ENCODE data around the gene DCP1B. TPM values are rescaled to one million over a fixed set of nuclear protein-coding genes. Genes with fewer than 3 reads are reported as not detected.

Gene DCP1B
- total RNA-seq, 2 donors from 2014 or later: 18.3 to 35.4 TPM

DNA sequence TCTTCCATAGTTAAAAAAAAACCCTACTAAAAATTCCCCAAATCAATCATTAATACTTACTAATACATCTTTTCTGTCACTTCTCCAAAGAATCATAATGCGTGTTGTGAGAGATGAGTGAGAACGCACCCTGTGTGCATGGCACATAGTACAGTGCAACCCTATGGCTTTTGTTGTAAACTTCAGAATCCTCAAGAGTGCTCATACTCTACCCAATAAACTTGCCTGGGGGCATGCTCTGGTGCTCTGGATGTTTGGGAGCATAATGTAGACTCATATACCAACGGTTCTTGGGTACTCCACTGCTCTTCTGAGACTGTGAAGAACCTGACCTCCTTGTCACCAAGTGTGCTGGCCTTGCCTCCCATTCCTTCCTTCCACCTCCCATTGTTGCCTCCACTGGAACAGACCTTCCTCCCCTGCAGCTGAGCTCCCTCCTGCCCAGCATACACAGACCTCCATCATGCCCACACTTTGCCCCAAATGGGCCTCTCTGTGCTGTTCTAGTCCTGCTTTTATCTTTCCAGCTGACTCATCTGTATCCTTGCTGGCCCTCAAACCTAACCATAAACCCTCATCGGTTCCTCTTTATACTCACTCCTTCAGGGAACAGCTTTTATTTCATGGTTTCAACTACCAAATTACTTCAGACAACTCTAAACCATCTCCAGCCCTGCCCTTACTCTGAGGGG is 8.9 kb downstream of the DCP1B start:
- no peak overlapping the region for H3K9ac ChIP-seq (ENCODE audit: extremely low read depth, low read length, poor library complexity, severe bottlenecking)
- TF ChIP-seq, protein P1, sequence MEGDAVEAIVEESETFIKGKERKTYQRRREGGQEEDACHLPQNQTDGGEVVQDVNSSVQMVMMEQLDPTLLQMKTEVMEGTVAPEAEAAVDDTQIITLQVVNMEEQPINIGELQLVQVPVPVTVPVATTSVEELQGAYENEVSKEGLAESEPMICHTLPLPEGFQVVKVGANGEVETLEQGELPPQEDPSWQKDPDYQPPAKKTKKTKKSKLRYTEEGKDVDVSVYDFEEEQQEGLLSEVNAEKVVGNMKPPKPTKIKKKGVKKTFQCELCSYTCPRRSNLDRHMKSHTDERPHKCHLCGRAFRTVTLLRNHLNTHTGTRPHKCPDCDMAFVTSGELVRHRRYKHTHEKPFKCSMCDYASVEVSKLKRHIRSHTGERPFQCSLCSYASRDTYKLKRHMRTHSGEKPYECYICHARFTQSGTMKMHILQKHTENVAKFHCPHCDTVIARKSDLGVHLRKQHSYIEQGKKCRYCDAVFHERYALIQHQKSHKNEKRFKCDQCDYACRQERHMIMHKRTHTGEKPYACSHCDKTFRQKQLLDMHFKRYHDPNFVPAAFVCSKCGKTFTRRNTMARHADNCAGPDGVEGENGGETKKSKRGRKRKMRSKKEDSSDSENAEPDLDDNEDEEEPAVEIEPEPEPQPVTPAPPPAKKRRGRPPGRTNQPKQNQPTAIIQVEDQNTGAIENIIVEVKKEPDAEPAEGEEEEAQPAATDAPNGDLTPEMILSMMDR (conservative IDR thresholded peaks at IDR 0.05): no peak
- Mint-ChIP-seq H3K36me3 (ENCODE audit: low read depth) (peaks cover 37% of the 10 kb centered on the region), H3K4me3 (no peak overlapping the region), H3K4me1 (peaks cover 15% of the 10 kb centered on the region), H3K27me3 (ENCODE audit: insufficient read depth) (no peaks in the 10 kb centered on the region), H3K27ac (peak overlapping the region; percentile 24), H3K9me3 (no peaks in the 10 kb centered on the region)
- H3K27ac ChIP-seq (ENCODE audit: low read depth, low read length): no peak overlapping the region
- no peak for DNase-seq
- no peaks in the 10 kb centered on the region for H3K9me3 ChIP-seq (ENCODE audit: control insufficient read depth, low read length)
- H3K27me3 ChIP-seq (ENCODE audit: control insufficient read depth, insufficient read depth, low read length, poor library complexity, severe bottlenecking): no peaks in the 10 kb centered on the region
- 93 to 99% methylated on average over 4 of the region's 4 CpGs for WGBS, 2 experiments (ENCODE audit: insufficient coverage in 1 of 2, insufficient read length in 1 of 2)
- H3K4me3 ChIP-seq (ENCODE audit: low read length): no peak overlapping the region
- H3K4me1 ChIP-seq (ENCODE audit: control insufficient read depth, insufficient read depth, low read length): no peaks in the 10 kb centered on the region
- H3K36me3 ChIP-seq (ENCODE audit: control insufficient read depth, insufficient read depth, low read length): peaks cover 48% of the 10 kb centered on the region

DNA sequence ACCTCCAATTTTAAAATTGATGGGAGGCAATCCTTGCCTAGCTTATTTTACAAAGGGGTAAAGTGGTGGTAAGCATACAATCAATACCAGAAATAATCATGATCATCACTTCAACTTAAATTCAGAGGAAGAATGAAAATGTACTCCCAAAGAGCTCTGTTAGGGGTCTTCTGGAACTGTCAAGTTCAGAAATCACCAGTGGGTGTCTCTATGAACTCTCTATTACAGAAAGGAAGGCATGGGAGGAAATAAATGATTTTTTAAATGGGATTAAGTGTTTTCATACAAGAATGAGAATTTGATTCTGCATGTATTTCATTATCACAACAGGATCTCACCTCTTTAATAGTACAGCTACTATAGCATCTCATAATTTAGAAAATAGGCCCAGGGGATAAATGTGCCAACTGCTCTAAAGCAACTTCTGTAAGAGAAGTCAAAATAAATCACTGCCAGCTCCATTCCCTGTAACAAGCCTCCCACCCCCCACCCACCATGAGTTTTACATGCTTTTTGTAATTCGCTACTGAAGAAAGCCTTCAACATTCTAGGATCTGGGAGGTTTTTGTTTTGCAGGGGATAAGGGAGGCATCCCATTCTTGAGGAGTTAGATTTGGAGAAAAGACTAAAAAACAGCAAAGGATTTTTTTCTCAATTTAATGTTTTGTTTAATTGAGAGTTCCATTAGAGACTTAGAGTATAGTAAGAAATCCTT is 9.7 kb downstream of the DCP1B start:
- DNase-seq: no peak
- Histone ChIP-seq H3K27me3 (ENCODE audit: control insufficient read depth, insufficient read depth, low read length, poor library complexity, severe bottlenecking) (no peaks in the 10 kb centered on the region), H3K27ac (ENCODE audit: low read depth, low read length) (no peak overlapping the region), H3K4me3 (ENCODE audit: low read length) (no peak overlapping the region), H3K9me3 (ENCODE audit: control insufficient read depth, low read length) (no peaks in the 10 kb centered on the region), H3K4me1 (ENCODE audit: control insufficient read depth, insufficient read depth, low read length) (no peaks in the 10 kb centered on the region), H3K9ac (ENCODE audit: extremely low read depth, low read length, poor library complexity, severe bottlenecking) (no peak overlapping the region), H3K36me3 (ENCODE audit: control insufficient read depth, insufficient read depth, low read length) (peaks cover 54% of the 10 kb centered on the region)
- no peaks in the 10 kb centered on the region for H3K9me3 Mint-ChIP-seq
- H3K27me3 Mint-ChIP-seq (ENCODE audit: insufficient read depth): no peaks in the 10 kb centered on the region
- H3K4me1 Mint-ChIP-seq: peaks cover 15% of the 10 kb centered on the region
- H3K36me3 Mint-ChIP-seq (ENCODE audit: low read depth): peaks cover 41% of the 10 kb centered on the region
- TF ChIP-seq, protein P1 (conservative IDR thresholded peaks at IDR 0.05): no peak
- WGBS, 2 experiments (ENCODE audit: insufficient coverage in 1 of 2, insufficient read length in 1 of 2): 92% methylated on average over 1 of the region's 1 CpG; no CpG with 5 or more reads in 1 of the 2 experiments
- no peak overlapping the region for H3K27ac Mint-ChIP-seq
- H3K4me3 Mint-ChIP-seq: no peak overlapping the region

DNA sequence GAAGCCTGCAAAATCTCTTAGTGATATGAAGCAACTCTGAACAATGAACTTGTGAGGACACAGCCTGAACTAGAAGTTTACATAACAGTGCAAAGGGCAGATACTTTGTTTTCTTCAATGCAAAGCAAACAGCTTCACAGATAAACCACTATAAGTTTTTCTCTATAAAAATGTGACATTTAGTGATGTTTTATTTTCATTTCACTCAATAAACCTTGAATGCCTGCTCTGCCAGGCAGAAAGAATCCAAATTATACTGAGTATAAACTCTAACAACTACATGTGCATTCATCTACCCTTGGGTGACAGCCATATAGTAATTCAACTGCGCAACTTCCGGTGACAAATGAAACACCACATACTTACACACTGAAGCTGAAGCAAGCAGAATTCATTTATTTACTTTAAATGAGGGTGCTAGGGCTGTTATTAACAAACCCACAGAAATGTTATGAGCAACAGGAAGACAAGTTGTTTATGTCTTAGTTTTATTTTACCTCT is 10.3 kb downstream of the DCP1B start:
- H3K36me3 Mint-ChIP-seq (ENCODE audit: low read depth): peaks cover 44% of the 10 kb centered on the region
- no peak for DNase-seq
- no peaks in the 10 kb centered on the region for H3K27me3 Mint-ChIP-seq (ENCODE audit: insufficient read depth)
- H3K27ac ChIP-seq (ENCODE audit: low read depth, low read length): no peak overlapping the region
- no peak overlapping the region for H3K4me3 Mint-ChIP-seq
- H3K9me3 ChIP-seq (ENCODE audit: control insufficient read depth, low read length): no peaks in the 10 kb centered on the region
- 94 to 100% methylated on average over 1 to 2 of the region's 2 CpGs for whole genome bisulfite sequencing, 2 experiments (ENCODE audit: insufficient coverage in 1 of 2, insufficient read length in 1 of 2)
- no peaks in the 10 kb centered on the region for H3K27me3 ChIP-seq (ENCODE audit: control insufficient read depth, insufficient read depth, low read length, poor library complexity, severe bottlenecking)
- H3K4me1 ChIP-seq (ENCODE audit: control insufficient read depth, insufficient read depth, low read length): no peaks in the 10 kb centered on the region
- no peak overlapping the region for H3K9ac ChIP-seq (ENCODE audit: extremely low read depth, low read length, poor library complexity, severe bottlenecking)
- H3K27ac Mint-ChIP-seq: no peak overlapping the region
- peaks cover 56% of the 10 kb centered on the region for H3K36me3 ChIP-seq (ENCODE audit: control insufficient read depth, insufficient read depth, low read length)
- H3K4me3 ChIP-seq (ENCODE audit: low read length): no peak overlapping the region
- no peaks in the 10 kb centered on the region for H3K9me3 Mint-ChIP-seq
- TF ChIP-seq, protein P1 (conservative IDR thresholded peaks at IDR 0.05): no peak
- peaks cover 15% of the 10 kb centered on the region for H3K4me1 Mint-ChIP-seq

Measured in endodermal cell (in vitro differentiated cells).